GM19395 (cell line): ENCODE measurements around the gene ADCY5.

Source experiments
- ATAC-seq: cut with Tn5 transposase; IDR thresholded peaks from one replicate; pipeline ENCODE4 v1.9.1; 2021; ENCODE audit warnings: mild to moderate bottlenecking, moderate library complexity; ENCODE audit not compliant: unreplicated experiment

The ADCY5 gene

DNA sequence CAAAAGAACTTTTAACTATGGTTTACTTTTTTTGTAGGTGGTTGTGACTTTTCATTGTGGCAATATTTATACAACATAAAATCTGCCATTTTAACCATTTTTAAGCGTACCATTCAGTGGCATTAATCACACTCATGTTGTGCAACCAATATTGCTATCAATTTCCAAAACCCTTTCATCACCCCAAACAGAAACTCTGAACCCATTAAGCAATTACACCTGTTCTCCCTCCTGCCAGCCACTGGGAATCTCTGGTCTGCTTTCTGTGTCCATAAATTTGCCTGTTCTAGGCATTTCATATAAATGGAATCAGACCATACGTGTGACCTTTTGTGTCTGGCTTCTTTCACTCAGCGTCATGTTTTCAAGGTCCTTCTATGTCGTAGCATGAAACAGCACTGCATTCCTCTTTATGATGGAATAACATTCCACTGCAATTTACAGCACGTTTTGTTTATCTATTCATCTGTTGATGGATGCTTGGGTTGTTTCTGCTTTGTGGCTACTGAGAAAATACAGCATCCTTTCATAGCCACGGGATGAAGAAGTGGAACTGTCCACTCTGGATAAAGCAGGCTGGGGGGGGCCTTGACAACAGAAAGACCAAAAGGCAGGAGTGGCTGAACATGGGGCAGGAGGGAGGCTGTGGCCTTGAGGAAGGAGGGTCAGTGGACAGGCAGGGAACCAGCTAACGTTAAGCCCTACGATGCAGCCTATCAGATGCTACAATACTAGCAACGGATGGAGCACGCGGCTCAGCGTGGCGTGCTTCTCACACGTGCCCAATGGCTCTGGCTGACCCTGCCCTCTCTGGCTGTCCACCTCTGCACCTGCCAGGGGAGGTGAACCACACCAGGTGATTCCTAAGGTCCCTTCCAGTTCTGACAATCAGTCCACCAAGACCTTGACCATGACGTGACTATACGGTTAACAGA lies 136.3 kb downstream of the ADCY5 start:
- ATAC-seq = no peak

DNA sequence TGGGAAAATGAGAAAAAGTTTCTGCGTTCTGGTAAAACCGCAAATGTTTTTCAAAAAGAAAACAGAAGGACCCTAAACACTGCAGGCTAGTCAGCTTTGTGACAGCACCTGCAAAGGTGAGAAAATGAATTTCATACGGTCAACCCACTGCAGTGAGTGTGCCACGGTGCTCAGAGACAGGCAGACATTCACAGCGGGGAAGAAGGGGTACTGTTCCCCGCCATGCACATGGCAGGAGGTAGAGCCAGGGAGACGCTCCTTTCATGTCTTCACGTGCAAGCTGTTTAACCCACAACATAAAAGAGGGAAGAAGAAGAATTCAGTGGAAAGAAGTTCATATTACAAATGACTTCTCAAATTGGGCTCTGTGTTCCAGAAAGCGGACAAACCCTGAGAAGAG lies 137.7 kb downstream of the ADCY5 start:
- ATAC-seq = no peak

DNA sequence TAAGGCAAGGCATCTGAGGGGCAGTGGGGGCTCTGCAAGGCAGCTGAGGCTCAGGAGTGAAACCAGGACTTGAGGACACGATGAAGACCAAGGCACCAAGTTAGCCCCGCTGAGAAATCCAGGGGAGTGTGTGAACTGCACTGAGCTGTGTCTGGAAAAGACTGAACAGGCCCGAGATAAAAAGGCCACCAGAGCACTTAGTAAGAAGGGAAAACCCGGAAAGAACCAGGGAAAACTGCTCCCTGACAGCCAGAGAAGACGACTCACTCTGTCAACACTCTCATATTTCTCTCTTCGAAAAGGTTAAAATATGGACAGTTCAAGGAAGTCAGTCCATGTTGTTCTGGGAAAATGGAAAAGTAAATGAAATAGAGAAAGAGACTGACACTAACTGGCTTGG lies 138.1 kb downstream of the ADCY5 start:
- no peak for ATAC-seq

- no peak for ATAC-seq
Observed at GRCh38 chr3:123310186-123310585, 138.7 kb downstream of the ADCY5 start.

- no peak for ATAC-seq
Observed at GRCh38 chr3:123307064-123307463, 141.8 kb downstream of the ADCY5 start.

- no peak for ATAC-seq
Observed at GRCh38 chr3:123305192-123305591, 143.7 kb downstream of the ADCY5 start.

DNA sequence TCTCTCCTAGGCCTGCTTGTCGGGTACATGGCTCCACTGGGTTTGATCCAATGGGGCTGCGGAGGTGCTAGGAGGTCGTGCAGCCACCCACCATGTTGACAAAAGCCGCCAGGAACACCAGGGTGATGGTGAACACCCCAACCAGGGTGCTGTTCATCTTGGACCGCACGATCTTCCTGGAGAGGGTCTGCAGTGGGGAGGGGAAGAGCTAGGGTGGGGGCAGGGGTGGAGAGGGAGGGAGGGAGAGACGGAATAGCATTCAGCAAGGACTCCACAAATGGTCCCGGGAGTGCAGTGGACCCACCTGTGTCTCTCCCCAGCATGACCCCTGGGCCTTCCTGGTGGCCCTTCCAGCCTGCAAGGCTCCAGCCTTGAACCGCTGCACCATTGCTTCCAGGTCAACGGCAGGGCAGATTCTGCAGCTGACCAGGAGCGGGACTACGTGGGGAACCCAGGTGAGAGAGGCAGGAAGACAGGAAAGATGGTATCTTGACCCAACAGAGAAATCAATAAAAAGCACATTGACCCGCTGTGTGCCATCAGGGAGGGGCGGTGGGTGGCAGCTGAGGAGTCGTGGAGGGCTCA lies 144.8 kb downstream of the ADCY5 start:
- ATAC-seq = no peak

GRCh38 chr3:123302961-123303360 lies 145.9 kb downstream of the ADCY5 start:
- ATAC-seq = no peak

DNA sequence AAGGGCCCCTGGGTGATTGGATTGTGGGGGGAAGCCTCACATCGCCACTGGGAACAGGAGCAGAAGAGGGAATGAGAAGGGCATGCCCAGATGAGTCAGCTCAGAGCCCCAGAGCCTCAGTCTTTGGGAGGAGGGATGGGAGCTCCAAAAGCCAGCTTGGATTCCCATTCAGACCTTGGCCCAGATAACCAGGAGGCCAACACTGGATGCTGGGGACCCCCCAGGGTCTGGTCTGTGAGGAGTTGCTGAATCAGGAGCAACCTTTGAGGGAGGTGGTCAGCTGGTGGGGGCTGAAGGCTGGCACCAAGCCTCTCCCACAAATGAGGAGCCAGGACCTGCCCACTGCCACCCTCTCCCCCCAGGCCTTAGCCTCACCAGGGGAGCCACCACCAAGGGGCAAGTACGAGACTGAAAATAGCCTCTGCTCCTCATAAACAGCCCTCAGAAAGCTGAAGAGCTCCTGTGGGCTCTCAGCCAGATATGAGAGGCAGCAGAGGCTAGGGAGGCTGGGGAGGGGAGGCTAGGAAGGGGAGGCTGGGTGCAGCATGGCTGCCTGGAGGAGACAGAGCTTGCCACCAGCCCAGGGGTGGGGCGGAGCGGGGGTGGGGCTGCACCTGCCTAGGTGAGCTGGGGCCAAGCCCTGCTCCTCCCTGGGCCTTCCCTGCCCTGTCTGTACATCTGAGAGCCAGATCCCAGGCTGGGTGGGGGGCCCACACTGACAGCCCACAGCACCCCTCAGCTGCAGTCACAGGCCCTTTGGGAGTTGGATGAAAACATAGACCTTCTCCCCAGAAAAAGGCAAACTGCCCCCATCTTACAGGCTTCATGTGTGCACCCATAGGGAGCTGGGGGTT lies 147.3 kb downstream of the ADCY5 start:
- ATAC-seq = no peak

- ATAC-seq = no peak
Observed at GRCh38 chr3:123300583-123300982, 148.3 kb downstream of the ADCY5 start.

- no peak for ATAC-seq
Observed at GRCh38 chr3:123300056-123300455, 148.8 kb downstream of the ADCY5 start.

DNA sequence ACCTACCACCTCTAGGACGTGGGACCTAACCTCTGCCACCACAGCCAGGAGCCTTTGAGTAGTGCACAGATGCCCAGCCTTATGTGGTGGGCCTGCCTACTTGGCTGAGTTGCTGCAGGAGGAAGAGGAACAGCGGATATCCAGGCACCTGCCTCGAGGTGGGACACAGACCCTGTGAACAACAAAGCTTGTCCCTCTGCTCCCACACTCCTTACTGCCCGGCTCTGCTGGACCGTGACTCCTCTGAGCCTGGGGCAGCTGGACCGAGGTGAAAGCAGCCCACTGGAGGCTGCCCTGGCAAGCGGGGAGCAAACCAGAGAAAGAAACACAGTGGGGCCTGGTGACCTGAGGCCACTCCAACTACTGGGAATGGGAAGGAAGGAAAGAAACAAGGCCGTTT lies 149.3 kb downstream of the ADCY5 start:
- no peak for ATAC-seq

DNA sequence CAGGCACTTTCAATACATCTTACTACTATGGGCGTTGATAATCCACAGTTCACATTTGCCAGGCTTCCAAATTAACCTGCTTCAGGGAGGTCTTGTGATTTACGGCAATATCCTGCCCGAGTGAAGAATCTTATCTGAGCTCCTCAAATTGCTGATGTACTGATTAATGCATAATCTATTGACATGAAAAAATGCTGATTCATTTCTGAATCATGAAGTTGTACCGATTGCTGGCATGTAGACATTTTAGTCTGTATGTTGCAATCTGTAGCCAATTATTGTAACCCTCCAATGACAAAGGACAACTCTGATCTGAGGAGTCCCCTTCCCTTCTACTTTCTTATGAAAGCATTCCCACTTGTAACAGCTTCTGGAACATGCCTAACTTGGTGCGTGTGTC lies 150.0 kb downstream of the ADCY5 start:
- no peak for ATAC-seq

DNA sequence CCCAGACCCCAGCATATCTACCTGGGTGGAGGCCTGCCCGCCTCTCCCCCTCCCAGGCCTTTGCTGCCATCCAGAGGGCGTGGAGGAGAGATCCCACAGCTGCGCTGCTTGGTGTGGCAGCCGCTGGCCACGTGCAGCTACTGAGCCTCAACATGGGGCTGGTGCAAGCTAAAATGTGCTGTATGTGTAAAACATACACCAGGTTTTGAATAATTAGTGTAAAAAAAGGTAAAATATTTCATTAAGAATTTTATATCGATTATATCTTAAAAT lies 151.3 kb downstream of the ADCY5 start:
- ATAC-seq = no peak

DNA sequence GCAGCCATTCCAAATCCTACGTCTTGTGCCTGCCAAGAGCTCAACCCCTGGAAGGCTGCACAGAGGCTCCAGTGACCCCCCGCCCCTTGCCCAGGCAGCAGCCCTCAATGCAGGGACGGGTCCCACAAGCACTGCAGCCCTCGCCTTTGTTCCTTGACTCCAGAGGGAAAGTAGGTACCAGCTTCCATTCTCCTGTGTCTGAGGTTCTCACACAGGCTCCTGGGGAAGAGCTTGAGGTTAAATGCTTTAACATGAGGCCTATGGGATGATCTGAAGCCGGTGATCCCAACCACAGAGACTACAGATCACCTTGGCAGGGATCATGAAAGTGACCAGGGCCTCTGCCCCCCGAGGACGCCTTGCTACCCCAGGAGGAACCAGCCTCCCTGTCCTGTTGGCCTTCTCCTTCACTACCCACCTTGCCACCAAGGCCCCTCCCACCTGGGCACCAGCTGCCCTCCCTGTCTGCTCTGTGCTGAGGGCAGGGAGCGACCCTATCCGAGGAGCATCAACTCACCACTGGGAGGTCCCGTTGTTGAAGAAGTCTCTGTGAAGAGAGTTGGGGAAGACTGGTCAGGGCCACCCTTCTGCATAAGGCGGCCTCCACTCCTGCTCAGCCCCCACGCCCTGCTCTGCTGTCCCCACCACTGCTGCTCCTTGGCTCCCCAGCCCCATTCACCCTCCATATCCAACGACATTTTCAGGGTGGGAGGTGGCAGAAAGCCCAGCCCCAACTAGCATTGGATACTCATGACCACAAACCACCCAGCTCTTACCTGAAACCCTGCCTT lies 151.9 kb downstream of the ADCY5 start:
- ATAC-seq = no peak

- ATAC-seq = no peak
Observed at GRCh38 chr3:123296261-123296660, 152.6 kb downstream of the ADCY5 start.

DNA sequence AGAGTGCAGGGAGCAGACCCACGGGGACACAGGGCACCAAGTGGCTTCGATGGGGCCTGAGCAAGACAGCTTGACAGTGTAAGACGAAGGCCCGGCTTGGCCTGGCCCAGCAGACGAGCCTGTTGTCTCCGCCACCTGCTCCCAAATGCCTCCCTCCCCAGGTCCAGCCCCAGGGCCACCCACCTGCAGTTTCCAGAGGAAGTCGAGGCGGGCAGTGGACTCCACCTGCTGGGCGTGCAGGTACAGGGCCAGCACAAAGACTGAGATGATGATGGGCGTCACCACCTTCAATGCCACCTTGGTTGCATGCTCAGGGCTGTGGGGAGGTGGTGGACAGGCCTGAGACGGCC lies 153.0 kb downstream of the ADCY5 start:
- no peak for ATAC-seq

DNA sequence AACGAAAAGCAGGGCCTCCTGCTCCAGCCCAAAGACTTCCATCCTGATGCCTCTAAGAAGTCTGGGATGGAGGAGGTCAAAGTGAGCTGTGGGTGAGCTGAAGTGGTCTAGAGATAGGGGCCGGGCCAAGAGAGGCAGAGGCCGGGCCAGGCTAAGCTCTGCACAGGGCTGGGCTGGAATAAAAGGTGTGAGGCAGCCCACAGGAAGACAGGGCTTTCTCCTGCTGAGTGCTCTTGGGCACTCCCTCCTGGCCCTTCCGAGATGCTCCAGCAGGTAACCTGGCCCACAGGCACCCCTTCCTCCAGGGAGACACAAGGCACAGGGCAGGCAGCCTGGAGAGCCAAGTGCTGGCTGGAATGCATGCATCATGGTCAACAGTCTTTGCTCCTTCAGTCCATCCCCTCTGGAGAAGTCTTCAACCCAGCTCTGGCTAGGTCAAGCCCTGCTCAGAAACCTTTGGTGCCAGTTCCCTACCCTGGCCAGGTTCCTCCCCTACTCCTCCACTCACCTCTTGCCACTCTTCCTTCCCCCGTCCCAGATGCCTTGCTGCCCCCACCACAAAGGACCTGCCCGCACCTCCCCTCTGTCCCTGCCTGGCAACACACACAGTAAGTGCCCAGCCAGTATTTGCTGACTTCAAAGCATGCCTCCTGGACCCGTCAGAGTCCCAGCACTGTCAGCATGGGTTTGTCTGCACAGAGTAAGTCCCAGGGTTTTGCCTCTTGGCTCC lies 153.6 kb downstream of the ADCY5 start:
- no peak for ATAC-seq

- no peak for ATAC-seq
Observed at GRCh38 chr3:123294296-123294938, 154.5 kb downstream of the ADCY5 start.
